WERI-Rb-1 (cell line): ENCODE measurements around the gene GDNF.

Experiments used
- DNase-seq: peaks from one replicate; pipeline ENCODE4 v3.0.0-alpha.2; 2020
- H3K27ac ChIP-seq: fragments of 250-450 bp; sonication (Bioruptor Pico); 2 replicates; pipeline ENCODE4 v1.5.1; 2020; ENCODE audit warnings: mild to moderate bottlenecking, moderate library complexity
- H3K27me3 ChIP-seq: fragments of 250-450 bp; sonication (Bioruptor Pico); 2 replicates; pipeline ENCODE4 v1.5.1; 2021; ENCODE audit warnings: mild to moderate bottlenecking, low read depth, moderate library complexity; ENCODE audit not compliant: insufficient read depth, severe bottlenecking
- H3K36me3 ChIP-seq: fragments of 250-450 bp; sonication (Bioruptor Pico); 2 replicates; pipeline ENCODE4 v1.5.1; 2020; ENCODE audit warnings: mild to moderate bottlenecking, moderate library complexity
- H3K4me3 ChIP-seq: 2 replicates; pipeline ENCODE4 v1.5.1; 2011; ENCODE audit warnings: low read depth, mild to moderate bottlenecking, control low read depth, low read length
- H3K9me3 ChIP-seq: fragments of 250-450 bp; sonication (Bioruptor Pico); 2 replicates; pipeline ENCODE4 v1.5.1; 2021; ENCODE audit warnings: mild to moderate bottlenecking, moderate library complexity; ENCODE audit not compliant: severe bottlenecking
- TF ChIP-seq, protein P1 (sequence below): IDR thresholded peaks from 2 replicates; pipeline ENCODE4 v1.5.1; 2011; ENCODE audit warnings: low read depth, mild to moderate bottlenecking, control low read depth, inconsistent platforms, low read length

GDNF gene

DNA sequence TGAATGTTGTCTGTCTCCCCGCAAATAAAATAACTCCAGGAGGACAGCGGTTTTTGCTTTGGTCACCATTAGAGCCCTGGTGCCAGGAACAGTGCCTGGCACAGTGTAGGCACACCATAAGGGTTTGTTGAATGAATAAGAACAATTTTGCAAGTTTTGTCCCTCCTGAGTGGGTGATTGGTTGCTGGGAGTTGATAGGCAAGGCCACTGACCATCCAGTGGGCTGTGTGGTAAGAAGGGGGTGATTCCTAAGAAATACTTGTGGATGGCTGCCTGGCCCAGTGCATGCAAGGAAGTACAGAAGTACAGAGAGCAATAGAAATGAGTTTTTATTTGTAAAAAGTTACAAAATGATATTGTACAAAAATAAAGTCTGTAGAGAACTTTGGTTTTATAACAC lies 27.5 kb downstream of the GDNF start:
- no peaks in the 10 kb centered on the region for H3K27me3 ChIP-seq
- TF ChIP-seq, protein P1, sequence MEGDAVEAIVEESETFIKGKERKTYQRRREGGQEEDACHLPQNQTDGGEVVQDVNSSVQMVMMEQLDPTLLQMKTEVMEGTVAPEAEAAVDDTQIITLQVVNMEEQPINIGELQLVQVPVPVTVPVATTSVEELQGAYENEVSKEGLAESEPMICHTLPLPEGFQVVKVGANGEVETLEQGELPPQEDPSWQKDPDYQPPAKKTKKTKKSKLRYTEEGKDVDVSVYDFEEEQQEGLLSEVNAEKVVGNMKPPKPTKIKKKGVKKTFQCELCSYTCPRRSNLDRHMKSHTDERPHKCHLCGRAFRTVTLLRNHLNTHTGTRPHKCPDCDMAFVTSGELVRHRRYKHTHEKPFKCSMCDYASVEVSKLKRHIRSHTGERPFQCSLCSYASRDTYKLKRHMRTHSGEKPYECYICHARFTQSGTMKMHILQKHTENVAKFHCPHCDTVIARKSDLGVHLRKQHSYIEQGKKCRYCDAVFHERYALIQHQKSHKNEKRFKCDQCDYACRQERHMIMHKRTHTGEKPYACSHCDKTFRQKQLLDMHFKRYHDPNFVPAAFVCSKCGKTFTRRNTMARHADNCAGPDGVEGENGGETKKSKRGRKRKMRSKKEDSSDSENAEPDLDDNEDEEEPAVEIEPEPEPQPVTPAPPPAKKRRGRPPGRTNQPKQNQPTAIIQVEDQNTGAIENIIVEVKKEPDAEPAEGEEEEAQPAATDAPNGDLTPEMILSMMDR: no peak
- no peak overlapping the region for H3K27ac ChIP-seq
- no peaks in the 10 kb centered on the region for H3K9me3 ChIP-seq
- DNase-seq: no peak
- H3K4me3 ChIP-seq: no peak overlapping the region
- H3K36me3 ChIP-seq: no peaks in the 10 kb centered on the region

DNA sequence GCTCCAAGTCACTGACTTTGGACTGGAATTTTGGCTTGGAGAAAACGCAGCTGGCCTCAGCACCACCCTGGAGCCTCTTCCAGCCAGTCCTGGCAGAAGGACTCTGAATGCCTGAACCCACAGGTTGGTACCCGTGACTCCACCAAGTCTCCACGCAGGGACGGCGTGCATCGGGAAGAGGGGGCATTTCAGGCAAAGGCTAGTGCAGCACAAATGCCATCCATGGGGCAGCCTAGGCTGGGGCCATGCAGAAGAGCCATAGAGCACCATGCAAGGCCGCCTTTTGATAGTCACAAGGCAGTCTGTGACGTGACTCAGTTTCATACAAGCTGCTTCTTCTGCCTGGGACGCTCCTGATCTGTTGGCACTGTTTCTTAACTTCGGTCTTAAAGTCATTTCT lies 28.0 kb downstream of the GDNF start:
- Histone ChIP-seq H3K9me3 (no peaks in the 10 kb centered on the region), H3K27me3 (no peaks in the 10 kb centered on the region), H3K36me3 (no peaks in the 10 kb centered on the region), H3K27ac (no peak overlapping the region), H3K4me3 (no peak overlapping the region)
- no peak for DNase-seq
- TF ChIP-seq, protein P1: no peak

DNA sequence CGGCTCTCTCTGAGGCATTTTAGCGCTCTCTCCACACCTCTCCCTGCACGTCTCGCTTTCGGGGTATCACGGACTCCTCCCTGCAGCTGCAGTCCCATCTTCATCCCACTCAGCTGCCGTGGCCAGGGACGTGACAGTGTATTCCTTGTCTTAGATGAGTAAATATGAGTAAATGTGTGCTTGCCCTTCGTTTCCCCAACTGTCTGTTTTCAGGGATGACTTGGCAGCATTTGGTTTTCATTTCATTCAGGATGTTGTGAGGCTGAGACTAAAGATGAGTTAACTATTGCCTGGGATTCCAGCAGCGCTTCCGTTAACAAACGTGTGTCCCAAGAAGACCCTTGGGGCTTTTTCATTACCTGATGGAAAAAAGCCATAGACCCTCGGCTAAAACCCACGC lies 29.5 kb downstream of the GDNF start:
- Histone ChIP-seq H3K36me3 (no peaks in the 10 kb centered on the region), H3K9me3 (no peaks in the 10 kb centered on the region), H3K4me3 (no peak overlapping the region), H3K27me3 (no peaks in the 10 kb centered on the region), H3K27ac (no peak overlapping the region)
- no peak for DNase-seq
- TF ChIP-seq, protein P1: no peak

DNA sequence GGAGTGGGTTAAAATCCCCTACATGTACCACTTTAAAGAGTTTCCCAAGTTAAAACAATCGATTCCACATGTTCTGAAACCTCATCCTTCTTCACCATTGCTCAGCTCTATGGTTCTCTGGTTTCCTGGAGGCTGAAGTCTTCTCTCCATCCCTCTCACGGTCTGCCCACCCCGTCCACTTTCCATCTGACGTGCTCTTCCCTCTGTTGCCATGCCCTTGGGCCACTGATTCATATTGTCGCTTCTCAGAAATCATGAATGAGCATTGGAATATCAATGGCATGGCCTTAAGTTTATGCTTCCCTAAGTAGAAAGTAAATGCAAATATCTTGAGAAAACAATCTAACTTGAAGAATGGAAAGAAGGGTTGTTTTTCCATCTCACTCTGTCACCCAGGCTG lies 30.9 kb downstream of the GDNF start:
- Histone ChIP-seq H3K36me3 (no peaks in the 10 kb centered on the region), H3K9me3 (no peaks in the 10 kb centered on the region), H3K27me3 (no peaks in the 10 kb centered on the region), H3K4me3 (no peak overlapping the region), H3K27ac (no peak overlapping the region)
- DNase-seq: no peak
- TF ChIP-seq, protein P1: no peak

DNA sequence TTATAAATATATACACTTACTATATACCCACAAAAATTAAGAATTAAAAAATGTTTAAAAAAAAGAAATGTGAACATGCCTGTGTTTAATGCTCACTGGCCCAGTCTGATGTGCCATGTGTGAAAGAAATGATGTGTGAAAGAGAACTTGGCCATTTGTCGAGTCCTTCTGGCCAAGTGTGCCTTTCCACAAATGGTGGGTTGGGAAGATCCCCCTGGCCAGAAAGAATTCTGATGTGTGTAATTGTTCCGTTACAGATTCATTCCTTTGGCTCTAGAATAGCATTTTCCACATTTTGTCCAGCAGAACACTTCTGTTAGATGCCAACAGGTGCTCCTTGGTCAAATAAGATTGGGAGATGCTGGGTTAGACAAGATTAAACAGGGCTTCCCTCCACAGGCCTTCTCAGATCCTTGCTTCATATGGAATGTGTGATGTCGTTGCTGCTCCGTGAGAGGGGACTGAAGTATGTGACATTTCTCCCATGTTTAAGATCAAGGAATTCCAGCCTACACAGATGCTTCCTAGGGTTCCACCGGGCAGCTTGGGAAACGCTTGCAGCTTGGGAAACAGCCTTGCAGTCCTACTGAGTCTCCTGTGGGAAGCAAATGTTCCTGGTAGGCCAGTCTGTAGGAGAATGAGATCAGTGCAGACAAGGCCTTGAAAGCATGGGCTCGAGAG lies 32.1 kb downstream of the GDNF start:
- TF ChIP-seq, protein P1: no peak
- Histone ChIP-seq H3K4me3 (no peak overlapping the region), H3K27me3 (no peaks in the 10 kb centered on the region), H3K36me3 (no peaks in the 10 kb centered on the region), H3K9me3 (no peaks in the 10 kb centered on the region), H3K27ac (no peak overlapping the region)
- DNase-seq: no peak

DNA sequence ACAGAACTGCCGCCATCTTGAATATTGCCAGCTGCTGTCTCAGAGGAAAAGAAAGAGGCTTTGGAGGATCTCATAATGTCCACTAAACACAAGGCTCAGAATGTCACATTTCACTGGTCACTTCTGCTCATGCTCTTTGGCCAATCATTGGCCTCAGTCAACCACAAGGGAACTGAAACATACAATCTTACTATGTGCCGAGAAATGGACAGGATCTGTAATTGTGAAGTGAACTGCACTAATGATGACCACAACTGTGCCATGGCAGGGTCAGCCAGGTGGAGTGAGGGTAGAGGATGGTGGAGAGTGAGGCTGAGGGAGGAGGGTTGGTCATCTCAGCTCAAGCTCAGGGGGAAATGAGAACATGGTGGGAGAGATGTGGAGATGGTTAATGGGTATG lies 32.8 kb downstream of the GDNF start:
- TF ChIP-seq, protein P1: no peak
- no peak overlapping the region for H3K4me3 ChIP-seq
- no peak for DNase-seq
- no peaks in the 10 kb centered on the region for H3K27me3 ChIP-seq
- H3K9me3 ChIP-seq: no peaks in the 10 kb centered on the region
- no peaks in the 10 kb centered on the region for H3K36me3 ChIP-seq
- H3K27ac ChIP-seq: no peak overlapping the region
